ENCODE data around the gene CDKAL1.

- TF ChIP-seq CTCF (IDR thresholded peaks at IDR 0.05; ENCODE audit: low read length), result no peak
- TF ChIP-seq EZH2phosphoT487 (IDR thresholded peaks at IDR 0.05; ENCODE audit: low read length), result no peak
Observed at GRCh38 chr6:20608905-20609304, 74.6 kb downstream of the CDKAL1 start.
